ENCODE measurements around the gene DSCAML1.
"Not testable (repeated sequence)": the region's sequence is repeated elsewhere in the genome, so short reads cannot be mapped to it uniquely, and the experiment has no call there.

Gene DSCAML1

DNA sequence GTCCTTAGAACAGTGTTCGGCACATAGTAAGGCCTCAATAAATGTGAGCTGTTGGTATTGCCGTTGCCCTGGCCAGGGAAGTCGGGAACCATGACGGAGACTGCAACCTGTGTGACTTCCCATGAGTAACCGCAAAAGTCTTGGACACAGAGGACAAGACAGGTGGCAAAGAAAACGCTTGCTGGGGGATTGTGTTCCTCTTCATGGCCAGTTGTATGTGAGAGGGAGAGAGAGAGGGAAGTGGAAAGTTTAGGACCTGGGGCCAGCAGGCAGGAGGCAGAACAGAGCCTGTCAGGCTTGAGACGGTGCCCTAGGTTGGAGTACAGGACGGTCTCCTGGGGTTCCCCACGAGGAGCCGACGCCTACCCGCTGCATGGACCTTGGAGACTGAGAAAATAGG is 379.2 kb downstream of the DSCAML1 start:
- no peak for DNase-seq

GRCh38 chr11:117417342-117417741 is 379.7 kb downstream of the DSCAML1 start:
- no peak for DNase-seq

DNA sequence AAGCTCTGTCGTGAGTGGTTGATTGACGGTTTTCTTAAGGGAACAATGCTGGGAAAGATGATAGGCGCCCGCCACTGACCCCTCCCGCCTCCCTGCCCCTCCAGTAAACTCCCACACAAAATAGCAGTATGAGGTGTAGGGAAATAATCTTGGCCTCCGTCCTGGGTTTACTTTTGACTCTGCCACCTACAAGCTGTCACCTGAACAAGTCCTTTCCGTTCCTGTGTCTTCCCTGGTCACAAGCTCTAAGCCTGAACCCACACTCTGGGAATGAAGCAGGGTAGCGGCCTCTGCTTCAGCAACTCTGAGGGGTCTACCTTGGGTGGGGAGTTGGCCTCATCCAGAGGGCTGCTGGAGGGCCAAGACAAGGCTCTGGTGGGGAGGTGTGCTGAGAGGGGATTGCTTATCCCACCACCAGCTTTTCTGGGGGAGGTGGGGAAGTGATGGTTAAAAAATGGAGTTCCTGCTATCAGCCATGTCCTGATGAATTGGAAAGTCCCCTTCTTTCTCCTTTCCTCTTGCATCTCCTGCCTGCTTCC is 381.6 kb downstream of the DSCAML1 start:
- DNase-seq: no peak

DNA sequence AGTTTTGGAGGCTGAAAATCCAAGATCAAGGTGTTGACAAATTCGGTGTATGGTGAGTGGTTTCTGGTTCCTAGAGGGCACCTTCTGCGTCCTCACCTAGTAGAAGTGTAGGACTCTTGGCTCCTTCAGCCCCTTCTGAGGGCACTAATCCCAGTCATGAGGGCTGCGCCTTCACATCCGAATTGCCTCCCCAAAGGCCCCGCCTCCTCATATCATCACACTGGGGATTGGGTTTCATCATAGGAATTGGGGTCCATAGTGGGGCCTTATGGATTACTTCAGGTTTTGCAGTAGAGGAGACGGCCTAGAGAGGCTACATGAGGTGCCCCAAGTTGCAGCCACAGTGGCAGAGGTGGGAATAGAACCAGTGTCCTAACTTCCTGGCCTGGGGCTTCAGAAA is 382.3 kb downstream of the DSCAML1 start:
- DNase-seq: no peak

- DNase-seq: no peak
These were observed 383.4 kb downstream of the DSCAML1 start for GRCh38 chr11:117413616-117414015.

DNA sequence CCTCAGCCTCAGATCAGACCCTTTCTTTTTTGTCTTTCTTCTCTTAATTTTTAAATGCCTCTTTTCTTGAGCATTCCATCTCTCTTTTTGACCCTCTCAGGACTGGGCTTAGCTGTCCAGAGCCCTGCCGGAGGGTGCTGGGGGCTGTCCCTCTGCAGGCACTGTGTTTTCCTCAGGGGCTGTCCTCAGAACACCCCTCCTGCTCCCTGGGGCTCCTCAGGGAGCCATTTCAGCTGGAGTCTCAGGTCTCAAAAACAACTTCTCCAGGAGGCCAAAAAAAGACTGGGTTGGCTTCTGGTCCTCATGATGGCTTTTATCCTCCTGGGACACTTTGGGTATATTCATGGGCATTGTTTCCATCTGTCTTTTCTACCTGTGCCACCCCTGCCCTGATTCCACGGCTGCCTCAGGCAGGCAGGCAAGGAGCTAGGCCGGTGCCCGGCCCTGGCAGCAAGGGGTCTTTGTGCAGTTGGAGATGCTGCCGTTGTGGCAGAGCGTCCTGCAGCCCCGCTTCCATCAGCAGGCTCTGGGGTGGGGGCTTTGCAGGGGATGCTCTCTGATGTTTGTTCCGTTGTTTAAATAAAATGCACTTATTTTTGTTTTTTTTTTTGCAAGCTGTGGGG is 384.3 kb downstream of the DSCAML1 start:
- no peak for DNase-seq

- no peak for DNase-seq
These were observed 384.8 kb downstream of the DSCAML1 start for GRCh38 chr11:117412176-117412575.

DNA sequence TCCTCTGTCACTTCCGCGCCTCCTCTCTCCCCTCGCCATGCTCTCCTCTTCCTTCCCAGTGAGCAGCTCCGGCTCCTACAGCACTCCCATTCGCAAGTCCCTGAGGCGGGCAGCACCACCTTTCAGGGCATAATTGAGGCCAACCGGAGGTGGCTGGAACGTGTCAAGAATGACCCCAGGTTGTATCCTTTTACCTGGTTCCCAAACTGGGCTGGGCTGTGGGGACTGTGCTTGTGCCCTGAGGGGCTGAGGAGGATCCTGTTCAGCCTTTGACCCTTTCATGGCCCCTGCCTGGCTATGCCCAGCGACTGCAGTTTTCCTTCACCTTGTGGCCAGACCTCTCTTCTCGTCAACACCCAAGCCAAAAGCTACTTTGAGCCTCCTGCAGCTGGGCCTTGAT is 385.3 kb downstream of the DSCAML1 start:
- DNase-seq: no peak

GRCh38 chr11:117410861-117411710 is 385.9 kb downstream of the DSCAML1 start:
- DNase-seq: no peak

DNA sequence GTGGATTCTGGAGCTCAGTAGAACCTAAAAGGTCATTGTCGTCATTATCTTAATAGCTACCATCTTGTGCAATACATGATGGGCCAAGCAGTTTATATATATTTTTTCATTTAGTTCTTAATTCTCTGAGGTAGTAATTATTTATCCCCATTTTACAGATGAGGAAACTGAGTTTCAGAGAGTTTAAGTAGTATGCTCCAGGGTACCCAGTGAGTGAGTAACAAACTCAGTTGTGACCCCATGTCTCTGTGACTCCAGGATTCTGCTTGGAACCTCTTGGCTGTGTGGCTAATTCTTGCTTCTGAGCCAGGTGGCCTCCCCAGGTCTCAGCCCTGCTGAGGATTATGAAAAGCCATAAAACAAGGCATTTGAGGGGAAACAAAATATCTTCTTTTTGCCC is 386.8 kb downstream of the DSCAML1 start:
- DNase-seq: no peak

DNA sequence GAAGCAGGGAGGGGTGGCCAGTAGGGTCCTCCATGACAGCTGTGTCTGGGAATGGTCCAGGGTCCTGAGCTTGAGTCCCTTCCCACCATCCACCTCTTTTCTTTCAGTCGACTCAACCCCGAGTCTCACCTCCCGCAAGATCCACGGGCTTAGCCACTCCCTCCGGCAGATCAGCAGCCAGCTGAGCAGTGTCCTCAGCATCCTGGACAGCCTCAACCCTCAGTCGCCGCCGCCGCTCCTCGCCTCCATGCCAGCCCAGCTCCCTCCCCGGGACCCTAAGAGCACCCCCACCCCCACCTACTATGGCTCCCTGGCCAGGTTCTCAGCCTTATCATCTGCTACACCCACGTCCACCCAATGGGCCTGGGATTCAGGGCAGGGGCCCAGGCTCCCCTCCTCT is 387.5 kb downstream of the DSCAML1 start:
- DNase-seq: no peak

DNA sequence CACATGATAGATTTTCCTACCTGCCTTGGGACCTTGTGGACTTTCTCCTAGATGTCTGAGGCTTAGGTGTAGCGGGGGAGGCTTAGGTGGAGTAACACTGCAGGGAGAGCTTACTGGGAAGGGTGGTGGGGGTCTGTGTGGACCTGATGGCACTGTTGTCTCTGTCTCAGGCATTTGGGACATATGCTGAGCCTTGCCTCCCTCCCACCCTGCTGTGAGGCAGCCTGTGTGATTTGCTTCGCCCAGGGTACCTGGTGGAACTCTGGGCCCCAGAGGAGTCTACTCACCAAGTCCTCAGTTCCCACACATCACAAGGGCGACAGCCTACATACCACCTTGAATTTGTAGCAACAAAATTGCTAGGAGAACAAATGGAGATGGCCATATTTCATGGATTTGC is 388.7 kb downstream of the DSCAML1 start:
- no peak for DNase-seq

DNA sequence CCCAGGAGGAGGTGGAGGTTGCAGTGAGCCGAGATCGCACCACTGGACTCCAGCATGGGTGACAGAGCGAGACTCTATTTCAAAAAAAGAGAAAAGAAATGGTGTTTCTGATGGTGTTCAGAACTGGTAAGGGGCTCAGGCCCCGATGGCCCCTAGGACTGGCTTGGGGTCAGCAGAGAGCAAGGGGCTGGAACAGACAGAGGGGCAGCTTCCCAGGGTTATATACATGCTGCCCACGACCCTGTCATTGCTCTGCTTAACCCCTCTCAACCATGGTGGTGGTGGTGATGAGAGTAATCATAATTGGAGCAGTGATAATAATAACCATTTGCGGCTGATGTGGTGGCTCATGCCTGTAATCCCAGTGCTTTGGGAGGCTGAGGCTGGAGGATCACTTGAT is 390.0 kb downstream of the DSCAML1 start:
- no peak for DNase-seq

DNA sequence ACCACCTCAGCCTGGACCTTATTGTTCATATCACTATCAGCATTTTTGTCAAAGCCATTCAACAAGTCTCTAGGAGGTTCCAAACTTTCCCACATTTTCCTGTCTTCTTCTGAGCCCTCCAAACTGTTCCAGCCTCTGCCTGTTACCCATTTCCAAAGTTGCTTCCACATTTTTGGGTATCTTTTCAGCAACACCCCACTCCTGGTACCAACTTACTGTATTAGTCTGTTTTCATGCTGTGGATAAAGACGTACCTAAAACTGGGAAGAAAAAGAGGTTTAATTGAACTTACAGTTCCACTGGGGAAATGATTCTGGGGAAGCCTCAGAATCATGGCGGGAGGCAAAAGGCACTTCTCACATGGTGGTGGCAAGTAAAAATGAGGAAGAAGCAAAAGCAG is 391.1 kb downstream of the DSCAML1 start:
- DNase-seq: not testable (repeated sequence)

GRCh38 chr11:117399100-117399840 is 397.7 kb downstream of the DSCAML1 start:
- not testable (repeated sequence) for DNase-seq

DNA sequence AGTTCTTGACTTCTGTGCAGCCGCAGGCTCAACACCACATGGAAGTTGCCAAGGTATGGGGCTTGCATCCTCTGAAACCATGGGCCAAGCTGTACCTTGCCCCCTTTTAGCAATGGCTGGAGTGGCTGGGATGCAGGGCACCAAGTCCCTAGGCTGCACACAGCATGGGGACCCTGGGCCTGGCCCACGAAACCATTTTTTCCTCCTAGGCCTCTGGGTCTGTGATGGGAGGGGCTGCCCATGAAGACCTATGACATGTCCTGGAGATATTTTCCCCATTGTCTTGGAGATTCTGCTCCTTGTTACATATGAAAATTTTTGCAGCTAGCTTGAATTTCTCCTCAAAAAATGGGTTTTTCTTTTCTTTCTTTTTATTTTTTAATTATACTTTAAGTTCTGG is 398.4 kb downstream of the DSCAML1 start:
- not testable (repeated sequence) for DNase-seq

DNA sequence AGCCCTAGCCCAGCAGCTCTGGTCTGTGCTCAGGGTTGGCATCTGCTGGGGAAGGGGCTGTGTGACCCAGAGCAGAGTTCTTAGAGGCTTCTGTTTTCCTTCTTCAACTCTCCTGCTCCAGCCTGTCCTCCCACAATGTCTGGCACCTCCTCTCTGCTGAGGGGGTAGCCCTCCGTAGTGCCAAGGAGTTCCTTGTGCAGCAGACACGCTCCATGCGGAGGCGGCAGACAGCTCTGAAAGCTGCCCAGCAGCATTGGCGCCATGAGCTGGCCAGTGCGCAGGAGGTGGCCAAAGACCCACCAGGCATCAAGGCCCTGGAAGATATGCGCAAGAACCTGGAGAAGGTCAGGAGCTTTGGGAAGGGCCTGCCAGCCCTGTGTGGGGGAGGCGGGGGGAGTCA is 400.0 kb downstream of the DSCAML1 start:
- no peak for DNase-seq

DNA sequence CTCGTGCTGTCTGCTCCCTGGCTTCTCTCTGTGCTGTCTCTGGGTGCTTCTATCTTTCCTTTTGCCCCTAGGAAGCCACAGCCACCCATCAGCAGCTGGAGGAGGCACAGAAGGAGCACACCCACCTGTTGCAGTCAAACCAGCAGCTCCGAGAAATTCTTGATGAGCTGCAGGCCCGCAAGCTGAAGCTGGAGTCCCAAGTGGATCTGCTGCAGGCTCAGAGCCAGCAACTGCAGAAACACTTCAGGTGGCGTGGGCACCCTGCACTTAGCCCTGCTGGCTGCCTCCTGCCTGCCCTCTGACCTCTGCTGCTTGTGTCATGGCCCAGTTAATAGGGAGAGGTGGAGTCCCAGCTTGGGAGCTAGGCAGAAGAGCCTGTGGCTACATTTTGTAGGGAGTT is 401.5 kb downstream of the DSCAML1 start:
- DNase-seq: no peak

DNA sequence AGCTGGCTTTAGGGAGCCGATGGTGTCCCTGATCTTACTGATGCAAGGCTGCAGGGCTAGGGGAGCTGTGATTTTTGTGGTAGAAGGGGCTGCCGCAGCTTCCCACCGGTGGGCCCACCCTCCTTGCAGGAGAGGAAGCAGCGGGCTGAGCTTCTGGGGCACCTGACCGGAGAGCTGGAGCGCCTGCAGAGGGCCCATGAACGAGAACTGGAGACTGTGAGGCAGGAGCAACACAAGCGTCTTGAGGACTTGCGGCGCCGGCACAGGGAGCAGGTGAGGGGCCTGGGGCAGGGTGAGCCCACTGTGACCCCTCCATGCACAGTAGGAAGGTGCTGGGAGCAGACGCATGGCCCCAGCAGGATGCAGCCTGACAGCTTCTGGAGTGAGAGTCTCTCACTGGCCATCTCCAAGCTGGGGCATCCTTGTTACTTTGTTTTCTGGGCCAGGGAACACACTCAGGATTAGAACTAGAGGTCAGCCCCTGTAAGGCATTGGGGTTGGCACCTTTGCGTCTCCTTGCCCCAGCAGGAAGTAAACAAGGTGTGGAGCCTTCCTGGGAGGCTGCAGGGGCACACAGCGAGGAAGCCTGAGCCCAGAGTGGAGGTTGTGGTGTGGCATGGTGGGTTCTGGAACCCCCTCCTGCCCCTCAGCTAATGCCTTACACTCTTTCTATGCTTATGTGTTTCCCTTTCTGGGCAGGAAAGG is 402.6 kb downstream of the DSCAML1 start:
- no peak for DNase-seq

GRCh38 chr11:117392979-117393378 is 404.0 kb downstream of the DSCAML1 start:
- no peak for DNase-seq

GRCh38 chr11:117392001-117392690 is 404.9 kb downstream of the DSCAML1 start:
- DNase-seq: no peak

GRCh38 chr11:117391181-117391580 is 405.8 kb downstream of the DSCAML1 start:
- no peak for DNase-seq

All from suppressor macrophage treated with lipopolysaccharide for 1 hour (primary cell).